ENCODE measurements around the gene HIVEP1. TPM values are rescaled to one million over a fixed set of nuclear protein-coding genes. Genes with fewer than 3 reads are reported as not detected.

HIVEP1 gene
- total RNA-seq, 1 experiment from 2014 or later: 24.3 TPM

- no peaks in the 10 kb centered on the region; the same call in 1 of the 2 replicates for H3K27me3 Mint-ChIP-seq (ENCODE audit: low read depth)
- peak overlapping the region; percentile 87 for H3K4me3 Mint-ChIP-seq
- peaks cover 22% of the 10 kb centered on the region for H3K36me3 Mint-ChIP-seq
- ChIA-PET CTCF (no interaction called here), POLR2A (interaction anchor here (1.6 kb wide), 1 partner anchor 62 kb away, joined by 4 read pairs; no protein-coding TSS in a partner anchor)
- peaks cover 42% of the 10 kb centered on the region for H3K4me1 Mint-ChIP-seq
- DNase-seq (ENCODE audit: low spot score) (peak; percentile 95), ATAC-seq (peak; percentile 66)
- H3K27ac Mint-ChIP-seq: no peak overlapping the region
- H3K9me3 Mint-ChIP-seq: peaks cover 14% of the 10 kb centered on the region
- TF ChIP-seq ATF2 (CRISPR knock-in tag; IDR thresholded peaks at IDR 0.05; ENCODE audit: borderline replicate concordance, low read depth) (no peak), ZNF219 (CRISPR knock-in tag; IDR thresholded peaks at IDR 0.05; ENCODE audit: borderline replicate concordance) (no peak), SP1 (CRISPR knock-in tag; conservative IDR thresholded peaks at IDR 0.05) (peak; percentile 70), USF2 (CRISPR knock-in tag; IDR thresholded peaks at IDR 0.05) (peak; percentile 74), ZBTB43 (CRISPR knock-in tag; IDR thresholded peaks at IDR 0.05) (no peak), NFYB (CRISPR knock-in tag; conservative IDR thresholded peaks at IDR 0.05; ENCODE audit: low read depth) (no peak), USF1 (CRISPR knock-in tag; IDR thresholded peaks at IDR 0.05) (peak; percentile 58; the same call in 1 of the 2 replicates), ATF3 (CRISPR knock-in tag; conservative IDR thresholded peaks at IDR 0.05) (no peak), CBFB (CRISPR knock-in tag; IDR thresholded peaks at IDR 0.05; ENCODE audit: low read depth) (no peak), CREM (CRISPR knock-in tag; IDR thresholded peaks at IDR 0.05) (no peak), FOXP1 (CRISPR knock-in tag; IDR thresholded peaks at IDR 0.05; ENCODE audit: borderline replicate concordance) (no peak), ELF4 (CRISPR knock-in tag; IDR thresholded peaks at IDR 0.05; ENCODE audit: low read depth) (no peak), FOXP4 (CRISPR knock-in tag; IDR thresholded peaks at IDR 0.05) (no peak), TEAD4 (CRISPR knock-in tag; IDR thresholded peaks at IDR 0.05) (no peak), ZNF423 (CRISPR knock-in tag; IDR thresholded peaks at IDR 0.05) (peak; percentile 79)
- TF ChIP-seq, protein P1, sequence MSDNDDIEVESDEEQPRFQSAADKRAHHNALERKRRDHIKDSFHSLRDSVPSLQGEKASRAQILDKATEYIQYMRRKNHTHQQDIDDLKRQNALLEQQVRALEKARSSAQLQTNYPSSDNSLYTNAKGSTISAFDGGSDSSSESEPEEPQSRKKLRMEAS (CRISPR knock-in tag; IDR thresholded peaks at IDR 0.05): no peak
- TF ChIP-seq, protein P2, sequence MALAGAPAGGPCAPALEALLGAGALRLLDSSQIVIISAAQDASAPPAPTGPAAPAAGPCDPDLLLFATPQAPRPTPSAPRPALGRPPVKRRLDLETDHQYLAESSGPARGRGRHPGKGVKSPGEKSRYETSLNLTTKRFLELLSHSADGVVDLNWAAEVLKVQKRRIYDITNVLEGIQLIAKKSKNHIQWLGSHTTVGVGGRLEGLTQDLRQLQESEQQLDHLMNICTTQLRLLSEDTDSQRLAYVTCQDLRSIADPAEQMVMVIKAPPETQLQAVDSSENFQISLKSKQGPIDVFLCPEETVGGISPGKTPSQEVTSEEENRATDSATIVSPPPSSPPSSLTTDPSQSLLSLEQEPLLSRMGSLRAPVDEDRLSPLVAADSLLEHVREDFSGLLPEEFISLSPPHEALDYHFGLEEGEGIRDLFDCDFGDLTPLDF (CRISPR knock-in tag; IDR thresholded peaks at IDR 0.05): no peak
- TF ChIP-seq, protein P3, sequence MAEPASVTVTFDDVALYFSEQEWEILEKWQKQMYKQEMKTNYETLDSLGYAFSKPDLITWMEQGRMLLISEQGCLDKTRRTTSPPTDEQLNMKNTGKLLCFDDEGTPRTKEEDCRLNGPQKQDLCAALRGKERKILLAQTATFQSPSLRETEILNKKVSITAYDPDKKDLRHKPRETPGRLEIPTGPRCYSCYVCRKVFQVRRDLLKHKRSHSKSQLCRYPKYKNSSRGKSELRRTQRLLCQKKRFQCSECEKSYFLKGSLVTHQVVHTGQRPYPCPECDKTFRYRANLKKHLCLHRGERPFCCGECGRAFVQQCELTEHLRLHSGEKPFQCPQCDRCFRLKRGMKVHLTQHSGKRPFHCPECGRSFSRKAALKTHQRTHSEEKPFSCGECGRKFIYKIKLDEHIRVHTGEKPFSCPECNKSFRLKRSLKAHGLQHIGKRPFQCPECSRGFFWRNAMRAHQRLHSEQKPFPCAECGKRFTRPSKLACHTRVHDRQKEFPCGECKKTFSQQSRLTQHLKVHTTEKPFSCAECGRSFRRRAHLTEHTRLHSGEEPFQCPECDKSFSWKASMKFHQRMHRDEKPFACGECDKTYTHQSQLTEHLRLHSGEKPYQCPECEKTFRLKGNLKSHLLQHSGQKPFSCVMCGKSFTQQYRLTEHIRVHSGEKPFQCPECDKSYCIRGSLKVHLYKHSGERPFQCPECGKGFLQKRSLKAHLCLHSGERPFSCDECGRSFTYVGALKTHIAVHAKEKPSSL (CRISPR knock-in tag; conservative IDR thresholded peaks at IDR 0.05): no peak
- TF ChIP-seq, protein P4, sequence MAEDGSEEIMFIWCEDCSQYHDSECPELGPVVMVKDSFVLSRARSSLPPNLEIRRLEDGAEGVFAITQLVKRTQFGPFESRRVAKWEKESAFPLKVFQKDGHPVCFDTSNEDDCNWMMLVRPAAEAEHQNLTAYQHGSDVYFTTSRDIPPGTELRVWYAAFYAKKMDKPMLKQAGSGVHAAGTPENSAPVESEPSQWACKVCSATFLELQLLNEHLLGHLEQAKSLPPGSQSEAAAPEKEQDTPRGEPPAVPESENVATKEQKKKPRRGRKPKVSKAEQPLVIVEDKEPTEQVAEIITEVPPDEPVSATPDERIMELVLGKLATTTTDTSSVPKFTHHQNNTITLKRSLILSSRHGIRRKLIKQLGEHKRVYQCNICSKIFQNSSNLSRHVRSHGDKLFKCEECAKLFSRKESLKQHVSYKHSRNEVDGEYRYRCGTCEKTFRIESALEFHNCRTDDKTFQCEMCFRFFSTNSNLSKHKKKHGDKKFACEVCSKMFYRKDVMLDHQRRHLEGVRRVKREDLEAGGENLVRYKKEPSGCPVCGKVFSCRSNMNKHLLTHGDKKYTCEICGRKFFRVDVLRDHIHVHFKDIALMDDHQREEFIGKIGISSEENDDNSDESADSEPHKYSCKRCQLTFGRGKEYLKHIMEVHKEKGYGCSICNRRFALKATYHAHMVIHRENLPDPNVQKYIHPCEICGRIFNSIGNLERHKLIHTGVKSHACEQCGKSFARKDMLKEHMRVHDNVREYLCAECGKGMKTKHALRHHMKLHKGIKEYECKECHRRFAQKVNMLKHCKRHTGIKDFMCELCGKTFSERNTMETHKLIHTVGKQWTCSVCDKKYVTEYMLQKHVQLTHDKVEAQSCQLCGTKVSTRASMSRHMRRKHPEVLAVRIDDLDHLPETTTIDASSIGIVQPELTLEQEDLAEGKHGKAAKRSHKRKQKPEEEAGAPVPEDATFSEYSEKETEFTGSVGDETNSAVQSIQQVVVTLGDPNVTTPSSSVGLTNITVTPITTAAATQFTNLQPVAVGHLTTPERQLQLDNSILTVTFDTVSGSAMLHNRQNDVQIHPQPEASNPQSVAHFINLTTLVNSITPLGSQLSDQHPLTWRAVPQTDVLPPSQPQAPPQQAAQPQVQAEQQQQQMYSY (CRISPR knock-in tag; IDR thresholded peaks at IDR 0.05): peak; percentile 57; the same call in 1 of the 2 replicates
- TF ChIP-seq, protein P5, sequence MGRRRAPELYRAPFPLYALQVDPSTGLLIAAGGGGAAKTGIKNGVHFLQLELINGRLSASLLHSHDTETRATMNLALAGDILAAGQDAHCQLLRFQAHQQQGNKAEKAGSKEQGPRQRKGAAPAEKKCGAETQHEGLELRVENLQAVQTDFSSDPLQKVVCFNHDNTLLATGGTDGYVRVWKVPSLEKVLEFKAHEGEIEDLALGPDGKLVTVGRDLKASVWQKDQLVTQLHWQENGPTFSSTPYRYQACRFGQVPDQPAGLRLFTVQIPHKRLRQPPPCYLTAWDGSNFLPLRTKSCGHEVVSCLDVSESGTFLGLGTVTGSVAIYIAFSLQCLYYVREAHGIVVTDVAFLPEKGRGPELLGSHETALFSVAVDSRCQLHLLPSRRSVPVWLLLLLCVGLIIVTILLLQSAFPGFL (CRISPR knock-in tag; IDR thresholded peaks at IDR 0.05; ENCODE audit: borderline replicate concordance): no peak
Measured at GRCh38 chr6:12011276-12012037, 655 bp upstream of the HIVEP1 start.

Data from WTC11 (cell line).